HG03575 (cell line): Measurements from ENCODE around the gene SNX33.
"Not testable (repeated sequence)": the region's sequence is repeated elsewhere in the genome, so short reads cannot be mapped to it uniquely, and the experiment has no call there.

Experiments used
- ATAC-seq: cut with Tn5 transposase; IDR thresholded peaks from one replicate; pipeline ENCODE4 v1.9.1; 2021; ENCODE audit not compliant: unreplicated experiment, insufficient number of reproducible peaks, low FRiP score; ENCODE audit errors: extremely low read depth

SNX33 gene, protein sequence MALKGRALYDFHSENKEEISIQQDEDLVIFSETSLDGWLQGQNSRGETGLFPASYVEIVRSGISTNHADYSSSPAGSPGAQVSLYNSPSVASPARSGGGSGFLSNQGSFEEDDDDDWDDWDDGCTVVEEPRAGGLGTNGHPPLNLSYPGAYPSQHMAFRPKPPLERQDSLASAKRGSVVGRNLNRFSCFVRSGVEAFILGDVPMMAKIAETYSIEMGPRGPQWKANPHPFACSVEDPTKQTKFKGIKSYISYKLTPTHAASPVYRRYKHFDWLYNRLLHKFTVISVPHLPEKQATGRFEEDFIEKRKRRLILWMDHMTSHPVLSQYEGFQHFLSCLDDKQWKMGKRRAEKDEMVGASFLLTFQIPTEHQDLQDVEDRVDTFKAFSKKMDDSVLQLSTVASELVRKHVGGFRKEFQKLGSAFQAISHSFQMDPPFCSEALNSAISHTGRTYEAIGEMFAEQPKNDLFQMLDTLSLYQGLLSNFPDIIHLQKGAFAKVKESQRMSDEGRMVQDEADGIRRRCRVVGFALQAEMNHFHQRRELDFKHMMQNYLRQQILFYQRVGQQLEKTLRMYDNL

DNA sequence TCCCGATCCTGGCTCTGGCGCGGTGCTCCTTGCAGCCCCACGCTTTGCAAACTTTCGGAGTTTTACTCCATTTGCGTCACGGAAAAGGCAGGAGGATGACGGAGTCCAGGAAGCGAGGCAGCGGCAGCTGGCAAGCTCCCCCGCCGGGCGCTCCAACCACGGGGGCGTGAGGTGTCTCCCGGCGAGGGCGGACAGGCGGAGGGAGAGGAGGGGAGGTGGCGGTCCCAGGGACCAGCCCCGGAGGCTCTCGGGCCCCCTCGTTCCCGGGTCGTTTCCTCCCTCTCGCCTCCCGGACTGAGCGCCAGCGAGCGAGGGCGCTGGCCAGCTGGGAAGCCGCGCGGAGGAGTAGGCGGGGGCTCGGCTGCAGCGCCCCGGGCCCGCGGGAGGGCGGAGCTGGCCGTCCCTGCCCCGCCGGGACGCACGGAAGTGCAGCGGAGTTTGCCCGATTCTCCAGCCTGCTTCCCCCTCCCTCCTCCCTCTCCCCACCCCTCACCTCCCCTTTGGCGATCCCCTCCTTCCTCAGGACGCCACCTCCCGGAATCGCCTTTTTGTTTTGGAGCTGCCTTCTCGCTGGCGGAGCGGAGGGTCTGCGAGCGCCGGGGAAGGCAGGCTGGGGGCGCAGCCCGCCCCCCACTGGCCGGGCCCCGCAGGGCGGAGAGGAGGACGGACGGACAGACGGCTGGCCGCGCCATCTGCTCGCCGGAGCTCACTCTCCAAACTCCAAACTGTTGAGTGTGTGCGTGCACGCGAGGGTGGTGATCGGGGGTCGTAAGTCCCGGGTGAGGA is at the start of gene SNX33:
TSS of gene SNX33 (plus strand) at position 543 of the 786 bp plus-strand sequence. CDS start 1,191 bp downstream, outside the sequence.
- ATAC-seq: no peak

DNA sequence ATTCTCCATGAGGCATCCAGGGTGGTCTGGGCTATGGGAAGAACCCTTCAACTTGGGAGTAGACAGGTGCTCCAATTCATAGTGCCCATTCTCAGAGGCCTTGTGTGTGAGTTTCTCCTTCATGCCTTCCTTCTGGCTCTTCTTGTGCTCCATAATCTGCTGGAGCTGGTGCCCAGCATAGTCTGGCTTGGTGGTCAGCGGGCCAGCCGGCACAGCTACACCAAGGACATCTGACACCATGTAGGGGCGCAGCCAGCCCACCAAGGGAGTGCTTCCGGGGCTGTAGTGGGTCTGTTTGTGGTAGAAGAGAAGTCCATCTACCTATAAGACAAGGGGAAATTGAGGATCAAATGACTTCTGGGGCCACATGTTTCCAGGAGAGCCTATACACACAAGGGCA is 49.4 kb upstream of the SNX33 start:
- ATAC-seq: no peak

DNA sequence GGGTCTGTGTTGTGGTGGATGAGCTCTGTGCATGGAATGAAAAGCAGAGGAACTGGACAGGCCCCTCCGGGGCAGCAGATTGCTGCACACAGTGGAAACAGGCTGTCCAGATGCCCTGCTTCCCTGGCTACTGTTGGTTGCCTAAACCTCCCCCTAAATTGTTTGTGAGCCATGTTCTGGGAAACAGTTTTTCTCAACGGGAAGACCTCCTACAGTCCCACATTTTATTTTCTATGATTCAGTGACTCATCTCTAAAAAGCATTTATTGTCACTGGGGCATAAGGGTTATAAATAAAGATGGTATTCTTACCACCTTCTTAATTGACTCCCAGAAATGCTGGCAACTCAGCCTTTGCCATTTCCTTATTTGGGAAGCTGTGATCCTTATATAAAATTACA is 48.3 kb upstream of the SNX33 start:
- ATAC-seq: no peak

DNA sequence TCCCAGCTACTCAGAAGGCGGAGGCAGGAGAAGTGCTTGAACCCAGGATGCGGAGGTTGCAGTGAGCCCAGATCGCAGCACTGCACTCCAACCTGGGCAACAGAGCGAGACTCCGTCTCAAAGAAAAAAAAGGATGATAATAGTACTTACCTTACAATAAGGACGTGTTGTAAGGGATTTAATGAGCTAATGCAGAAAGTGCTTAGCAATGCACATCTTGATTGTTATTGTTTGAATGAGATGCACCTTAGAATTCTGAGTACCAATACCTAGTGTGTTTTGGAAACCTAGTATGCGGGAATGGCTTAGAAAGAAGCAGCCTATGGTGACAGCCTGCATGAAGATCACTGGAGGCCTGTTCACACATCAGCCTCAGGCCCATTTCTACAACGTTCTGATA is 41.7 kb upstream of the SNX33 start:
- ATAC-seq: no peak

DNA sequence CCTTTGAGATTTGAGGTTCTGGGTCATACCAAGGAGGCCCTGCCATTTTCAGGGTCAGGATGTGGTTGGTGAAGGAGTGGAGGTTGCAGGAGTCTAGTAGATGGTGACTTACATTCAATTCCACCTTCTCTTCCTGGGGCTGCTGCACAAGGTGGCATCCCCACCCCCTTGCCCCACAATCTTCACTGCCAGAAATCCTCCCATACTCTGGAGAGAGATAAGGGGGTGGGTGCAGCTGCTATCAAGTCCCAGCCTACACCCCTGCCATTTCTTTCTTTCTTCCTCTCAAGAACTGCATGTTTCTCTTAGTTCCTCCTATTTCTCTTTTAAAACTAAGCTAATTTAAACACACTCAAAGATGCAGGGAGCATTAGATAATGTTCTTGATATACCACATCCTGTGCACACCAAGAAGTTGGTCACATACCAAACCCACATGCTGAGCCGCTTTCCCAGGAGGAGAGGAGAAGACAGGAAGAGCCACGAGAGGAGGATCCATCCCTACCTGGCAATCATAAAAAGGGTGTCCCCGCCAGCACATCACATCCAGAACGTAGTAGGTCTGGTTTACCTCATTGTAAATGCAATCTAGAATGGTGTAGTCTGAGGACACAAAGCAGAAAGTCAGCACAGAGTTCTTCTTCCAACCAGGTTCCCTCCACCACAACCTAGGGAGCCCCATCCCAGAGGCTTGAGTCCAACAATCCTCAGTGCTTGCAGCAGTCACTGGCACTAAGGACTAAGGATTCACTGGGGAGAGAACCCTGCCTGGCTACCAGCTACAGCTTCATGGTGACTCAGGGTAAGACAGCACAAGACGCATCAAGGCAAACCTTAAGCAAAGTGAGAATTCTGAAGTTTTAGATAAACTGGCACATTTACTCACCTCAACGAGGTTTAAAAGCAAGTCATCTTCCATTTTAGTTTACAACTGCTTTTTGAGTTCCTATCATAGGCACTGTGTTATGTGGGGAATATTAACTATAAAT is 40.7 kb upstream of the SNX33 start:
- no peak for ATAC-seq

DNA sequence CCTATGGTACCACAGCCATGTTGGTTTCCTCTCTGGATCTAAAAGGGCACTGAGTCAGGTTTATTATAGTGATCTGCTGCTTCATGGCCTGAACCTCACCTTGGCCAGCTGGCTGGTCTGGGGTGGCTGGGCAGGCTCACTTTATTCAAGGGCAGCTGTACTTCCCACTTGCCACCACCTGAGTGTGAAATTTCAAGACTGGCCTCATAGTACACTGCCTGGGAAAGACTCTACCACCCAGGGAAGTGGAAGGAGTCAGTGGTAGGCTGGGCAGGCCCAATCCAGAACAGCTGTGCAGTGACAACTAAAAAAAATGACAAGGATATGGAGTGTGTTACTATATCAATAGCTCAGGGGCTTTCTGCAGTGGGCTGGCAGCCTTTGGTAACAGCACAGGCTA is 30.9 kb upstream of the SNX33 start:
- no peak for ATAC-seq

DNA sequence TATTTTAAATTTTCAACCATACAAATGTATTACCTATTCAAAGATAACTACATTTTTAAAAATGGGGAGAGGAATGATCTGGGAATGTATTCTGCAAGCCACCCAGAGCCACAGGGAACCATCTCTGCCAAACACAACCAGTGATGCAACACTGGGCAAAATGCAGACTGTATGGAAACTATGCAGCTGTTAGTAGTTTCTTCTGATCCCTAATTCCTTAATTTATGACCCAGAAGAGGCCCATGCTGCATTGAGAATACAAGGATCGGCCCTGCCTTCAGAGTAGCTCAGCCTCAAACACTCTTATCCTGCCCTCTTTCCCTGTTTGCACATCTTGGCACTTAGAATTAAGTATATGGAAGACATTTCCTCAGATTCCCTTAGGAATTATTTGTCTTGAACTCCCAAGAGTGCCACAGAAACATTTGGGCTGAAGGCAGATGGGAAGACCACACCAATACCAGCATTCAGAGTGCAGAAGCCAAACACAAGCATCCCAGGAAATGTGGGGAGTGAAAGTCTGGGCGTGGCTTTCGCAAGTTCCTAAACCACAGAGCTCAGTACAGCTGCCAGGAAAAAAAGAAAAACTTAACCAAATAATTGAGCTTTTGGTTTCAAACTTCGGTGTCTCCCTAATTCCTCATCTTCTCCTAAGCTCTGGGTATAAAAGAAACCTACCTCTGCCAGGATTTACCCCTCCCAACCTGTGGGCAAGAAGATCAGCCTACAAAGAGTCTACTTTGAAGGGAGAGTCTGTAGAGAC is 27.5 kb upstream of the SNX33 start:
- no peak for ATAC-seq

DNA sequence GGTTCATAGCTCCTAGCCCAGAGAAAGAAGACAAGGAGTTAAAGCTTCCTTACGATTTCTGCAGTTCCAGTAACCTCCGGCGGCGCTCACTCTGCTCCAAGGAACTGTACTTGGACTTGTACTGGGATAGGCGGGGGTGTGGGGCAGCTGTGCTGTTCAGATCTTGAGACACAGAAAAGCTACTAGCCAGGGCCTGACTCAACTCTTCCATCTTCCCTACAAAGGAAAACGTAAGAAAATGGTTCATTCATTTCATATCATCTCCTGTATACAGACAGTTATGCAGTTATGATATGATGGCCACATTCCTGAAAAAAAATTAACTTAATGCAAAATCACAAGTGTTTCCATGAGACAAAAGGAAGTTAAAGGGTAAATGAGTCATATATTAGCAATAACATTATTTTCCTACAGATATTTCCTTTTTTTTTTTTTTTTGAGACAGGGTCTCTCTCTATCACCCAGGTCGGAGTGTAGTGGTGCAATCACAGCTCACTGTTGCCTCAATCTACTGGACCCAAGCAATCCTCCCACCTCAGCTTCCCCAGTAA is 26.8 kb upstream of the SNX33 start:
- ATAC-seq: no peak

DNA sequence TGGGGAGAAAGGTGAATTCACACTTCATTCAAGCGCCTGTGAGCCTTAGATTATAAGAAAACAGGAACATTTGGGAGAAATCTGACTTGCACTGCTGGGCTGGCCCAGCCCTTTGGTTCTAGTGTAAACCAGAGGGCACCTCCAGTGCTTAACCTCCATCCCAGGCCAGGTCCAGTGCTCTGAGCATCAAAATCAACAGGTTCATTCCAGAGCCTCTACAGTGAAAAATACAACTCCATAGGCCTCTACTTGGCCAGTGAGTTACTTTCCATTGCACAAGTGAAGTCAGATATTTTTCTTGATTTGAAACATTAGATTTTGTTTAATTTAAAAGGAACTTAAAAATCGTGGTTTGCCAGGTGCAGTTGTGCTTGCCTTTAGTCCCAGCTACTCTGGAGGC is 25.2 kb upstream of the SNX33 start:
- no peak for ATAC-seq

DNA sequence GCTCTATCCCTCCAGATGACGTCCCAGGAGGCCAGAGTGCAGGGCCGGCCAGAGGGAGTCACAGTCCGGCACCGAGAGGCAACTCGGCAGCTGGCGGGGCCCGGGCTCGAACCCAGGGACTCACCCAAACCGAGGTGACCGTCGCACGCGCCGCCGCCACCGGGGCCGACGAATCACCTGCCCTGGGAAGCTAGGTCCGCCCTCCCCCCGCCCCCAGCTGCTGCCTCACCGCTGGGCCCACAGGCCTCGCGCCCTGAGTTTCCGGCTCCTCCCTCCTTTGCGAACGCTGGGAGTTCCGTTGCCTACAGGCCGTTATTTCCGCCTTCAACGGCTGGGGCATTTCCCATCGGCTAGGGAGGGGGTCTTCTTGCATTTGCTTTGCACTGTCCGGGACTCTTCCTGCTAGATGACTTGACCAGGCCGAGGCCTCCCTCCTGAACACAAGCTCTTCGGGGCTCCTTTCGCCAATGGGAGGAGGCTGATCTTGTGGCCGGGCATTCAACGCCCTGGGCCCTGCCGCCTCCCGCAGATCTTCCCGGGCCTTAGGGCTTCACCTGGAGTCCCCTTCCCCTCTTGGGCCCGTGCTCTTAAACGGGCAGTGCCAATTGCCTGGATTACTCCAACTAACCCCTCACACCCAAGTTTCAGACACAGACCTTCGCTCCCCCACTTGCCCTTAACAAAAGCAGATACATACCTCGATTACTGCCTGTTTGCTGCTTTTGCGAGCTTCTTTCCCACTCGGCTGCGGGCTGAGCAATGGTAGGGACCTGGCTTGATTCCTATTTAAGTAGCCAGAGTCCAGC is 22.0 kb upstream of the SNX33 start, which contains the start of gene SNUPN:
TSS of gene SNUPN (minus strand) at position 184 of the 806 bp plus-strand sequence. CDS start 4,674 bp downstream, outside the sequence.
- no peak for ATAC-seq

DNA sequence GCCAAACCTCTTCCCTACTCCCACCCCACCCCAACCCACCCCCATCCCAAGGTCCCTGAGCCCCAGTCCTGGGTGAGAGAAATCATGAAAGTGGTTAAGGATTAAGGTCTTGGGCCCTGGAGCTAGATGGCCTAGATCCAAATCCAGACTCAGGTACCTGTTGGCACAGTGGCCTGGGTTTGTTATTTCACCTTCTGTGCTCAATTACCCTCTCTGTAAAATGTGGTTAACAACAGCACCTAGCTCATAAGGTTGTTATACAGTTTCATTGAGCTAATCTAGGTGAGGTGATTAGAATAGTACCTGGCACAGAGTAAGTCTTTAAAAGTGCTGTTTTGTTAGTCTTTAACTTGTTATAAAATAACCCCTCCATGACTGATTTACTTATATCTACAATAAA is 15.8 kb upstream of the SNX33 start:
- ATAC-seq: no peak

DNA sequence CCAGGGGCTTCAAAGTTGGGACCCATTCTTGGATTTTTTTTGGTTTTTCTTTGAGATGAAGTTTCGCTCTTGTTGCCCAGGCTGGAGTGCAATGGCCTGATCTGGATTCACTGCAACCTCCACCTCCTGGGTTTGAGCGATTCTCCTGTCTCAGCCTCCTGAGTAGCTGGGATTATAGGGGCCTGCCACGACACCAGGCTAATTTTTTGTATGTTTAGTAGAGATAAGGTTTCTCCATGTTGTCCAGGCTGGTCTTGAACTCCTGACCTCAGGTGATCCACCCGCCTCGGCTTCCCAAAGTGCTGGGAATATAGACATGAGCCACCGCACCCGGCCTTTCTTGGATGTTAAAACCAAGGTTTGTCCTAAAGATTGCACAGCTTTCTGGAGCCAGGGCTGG is 13.8 kb upstream of the SNX33 start:
- not testable (repeated sequence) for ATAC-seq

DNA sequence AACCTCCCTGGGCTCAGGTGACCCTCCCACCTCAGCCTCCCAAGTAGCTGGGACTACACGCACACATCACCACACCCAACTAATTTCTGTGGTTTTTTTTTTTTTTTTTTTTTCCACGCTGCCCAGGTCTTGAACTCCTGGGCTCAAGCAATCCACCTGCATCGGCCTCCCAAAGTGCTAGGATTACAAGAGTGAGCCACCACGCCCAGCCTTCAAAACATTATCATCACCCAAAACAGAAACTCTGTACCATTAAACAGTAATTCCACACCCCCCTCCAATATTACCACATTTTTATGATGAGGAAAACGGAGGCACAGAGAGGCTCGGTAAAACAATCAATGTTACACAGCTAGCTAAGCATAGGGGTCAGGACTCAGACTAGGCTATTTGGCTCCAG is 11.7 kb upstream of the SNX33 start:
- no peak for ATAC-seq

DNA sequence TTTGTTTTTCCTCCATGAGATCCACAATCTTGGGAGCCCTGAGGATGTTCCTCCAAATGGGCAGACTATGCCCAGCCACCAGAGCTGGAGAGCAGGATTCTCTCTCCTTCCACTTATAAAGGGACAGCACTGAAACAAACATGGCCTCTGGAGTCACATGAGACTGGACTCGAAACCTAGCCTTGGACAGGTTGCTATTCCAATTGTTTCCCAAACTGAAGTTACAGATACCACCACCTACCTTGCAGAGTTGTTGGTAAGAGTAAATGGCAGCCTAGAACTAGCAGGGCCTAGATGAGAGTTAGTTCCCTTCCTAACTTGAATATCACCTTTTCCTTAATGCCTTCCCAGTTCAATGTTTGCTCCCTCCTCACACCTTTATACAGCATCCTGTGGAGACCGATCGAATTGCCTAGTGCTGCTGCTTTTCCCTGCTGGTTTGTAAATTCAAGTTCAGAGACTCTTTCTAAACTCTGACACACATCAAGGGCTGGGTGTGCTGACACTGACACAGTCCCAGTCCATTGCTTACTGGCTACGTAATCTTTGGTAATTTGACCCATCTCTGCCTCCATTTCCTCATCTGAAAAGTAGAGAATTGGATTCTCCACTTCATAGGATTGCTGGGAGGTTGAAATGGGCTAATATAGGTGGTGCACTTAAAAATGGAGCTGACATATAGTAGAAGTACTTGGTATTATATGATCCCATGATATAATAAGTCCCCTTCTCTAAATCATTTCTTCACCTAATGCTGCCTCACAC is 10.3 kb upstream of the SNX33 start:
- no peak for ATAC-seq

DNA sequence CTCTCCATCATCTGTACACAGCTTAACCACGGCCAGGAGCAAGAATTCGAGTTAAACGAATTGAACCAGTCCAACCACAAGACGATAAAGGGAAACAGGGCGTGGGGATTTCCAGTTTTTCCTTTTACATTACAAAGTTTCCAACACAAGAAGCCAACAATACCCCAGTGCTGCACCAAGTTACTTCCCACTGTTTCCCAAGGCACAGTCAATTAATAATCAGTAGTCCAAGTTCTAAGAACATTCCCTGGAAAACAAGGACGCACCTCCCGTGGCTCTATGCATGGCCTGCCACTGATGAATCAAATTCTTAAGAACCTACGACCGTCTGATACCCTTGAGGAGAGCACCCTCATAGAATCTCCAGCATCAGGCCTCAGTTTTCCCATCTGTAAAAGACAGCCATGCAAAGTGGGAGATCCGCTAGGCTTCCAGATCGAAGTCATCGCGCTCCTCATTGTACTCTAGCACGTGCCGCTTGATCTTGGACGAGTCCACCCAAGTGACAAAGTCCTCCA is 8.5 kb upstream of the SNX33 start:
- no peak for ATAC-seq
